HL-60 (cell line): Measurements from ENCODE around the gene ZNF423.

Experiments used
- DNase-seq, 2 experiments: peaks; one replicate each; pipeline ENCODE4 v3.0.0-alpha.2; 2010 to 2020; ENCODE audit warnings: low read depth in 1 of 2, low spot score in 1 of 2
- H3K27ac ChIP-seq: fragments of 250-450 bp; sonication (Bioruptor Pico); replicated peaks from 2 replicates; pipeline ENCODE4 v1.5.1; 2020; ENCODE audit warnings: mild to moderate bottlenecking, moderate library complexity
- H3K27me3 ChIP-seq: fragments of 250-450 bp; sonication (Bioruptor Pico); 2 replicates; pipeline ENCODE4 v1.5.1; 2021; ENCODE audit warnings: mild to moderate bottlenecking, moderate library complexity; ENCODE audit not compliant: insufficient read depth, poor library complexity, severe bottlenecking
- H3K4me3 ChIP-seq: replicated peaks from 2 replicates; pipeline ENCODE4 v1.5.1; 2011; ENCODE audit warnings: mild to moderate bottlenecking, control low read depth, low read length; ENCODE audit not compliant: insufficient read depth
- GABPA ChIP-seq: IDR thresholded peaks from 2 replicates; pipeline ENCODE4 v1.6.1; 2012; ENCODE audit warnings: low read depth
- POLR2AphosphoS5 ChIP-seq: IDR thresholded peaks from 2 replicates; pipeline ENCODE4 v1.6.1; 2012; ENCODE audit warnings: low read depth
- SPI1 ChIP-seq: IDR thresholded peaks from 2 replicates; pipeline ENCODE4 v1.6.1; 2012; ENCODE audit warnings: low read depth, mild to moderate bottlenecking, borderline replicate concordance
- TF ChIP-seq, protein P1 (sequence below): IDR thresholded peaks from 2 replicates; pipeline ENCODE4 v1.6.1; 2012; ENCODE audit warnings: low read depth; ENCODE audit not compliant: insufficient replicate concordance
- TF ChIP-seq, protein P2 (sequence below): IDR thresholded peaks from one replicate; pipeline ENCODE4 v1.5.1; 2011; ENCODE audit warnings: low read length, control low read depth, inconsistent platforms; ENCODE audit not compliant: insufficient read depth

ZNF423 gene

DNA sequence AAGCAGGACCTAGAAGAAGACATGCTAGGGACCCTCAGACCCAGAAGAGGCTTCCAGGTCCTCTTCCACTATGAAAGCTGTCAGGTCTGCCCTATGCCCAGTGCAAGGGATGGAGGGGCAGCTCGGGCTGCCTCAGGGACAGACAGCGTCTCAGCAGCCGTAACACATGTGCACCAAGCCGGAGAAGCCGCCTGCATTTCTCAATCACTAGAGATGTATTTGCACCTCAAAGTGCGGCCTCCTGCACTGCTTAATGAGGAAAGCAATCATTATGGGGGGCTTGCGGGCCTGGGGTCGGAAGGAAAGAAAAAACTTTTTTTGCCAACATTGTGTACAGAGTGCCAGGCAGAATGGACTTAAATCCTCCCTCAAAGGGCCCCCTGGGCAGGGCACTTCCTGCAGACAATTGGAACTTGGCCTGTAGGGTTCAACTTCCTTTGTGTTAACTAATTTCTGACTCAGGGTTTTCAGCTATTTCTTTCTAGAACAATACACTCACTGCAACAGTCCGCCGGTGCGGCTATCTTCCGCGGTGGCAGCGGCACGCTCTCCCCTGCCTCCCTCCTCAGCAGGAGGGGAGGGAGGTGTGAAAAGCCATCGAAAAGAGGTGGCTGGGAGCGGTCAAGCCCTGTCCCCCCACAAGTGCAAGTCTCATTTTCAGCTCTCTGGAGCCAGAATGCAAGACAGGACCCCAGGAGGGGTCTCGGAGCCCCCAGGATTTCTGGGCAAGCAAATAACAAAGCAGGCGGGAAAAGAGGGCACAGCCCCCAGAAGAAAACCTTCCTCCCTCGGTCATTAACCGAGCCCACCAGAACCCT, 101.2 kb downstream of the ZNF423 start:
- H3K27ac ChIP-seq = no peak overlapping the region
- TF ChIP-seq, protein P1, sequence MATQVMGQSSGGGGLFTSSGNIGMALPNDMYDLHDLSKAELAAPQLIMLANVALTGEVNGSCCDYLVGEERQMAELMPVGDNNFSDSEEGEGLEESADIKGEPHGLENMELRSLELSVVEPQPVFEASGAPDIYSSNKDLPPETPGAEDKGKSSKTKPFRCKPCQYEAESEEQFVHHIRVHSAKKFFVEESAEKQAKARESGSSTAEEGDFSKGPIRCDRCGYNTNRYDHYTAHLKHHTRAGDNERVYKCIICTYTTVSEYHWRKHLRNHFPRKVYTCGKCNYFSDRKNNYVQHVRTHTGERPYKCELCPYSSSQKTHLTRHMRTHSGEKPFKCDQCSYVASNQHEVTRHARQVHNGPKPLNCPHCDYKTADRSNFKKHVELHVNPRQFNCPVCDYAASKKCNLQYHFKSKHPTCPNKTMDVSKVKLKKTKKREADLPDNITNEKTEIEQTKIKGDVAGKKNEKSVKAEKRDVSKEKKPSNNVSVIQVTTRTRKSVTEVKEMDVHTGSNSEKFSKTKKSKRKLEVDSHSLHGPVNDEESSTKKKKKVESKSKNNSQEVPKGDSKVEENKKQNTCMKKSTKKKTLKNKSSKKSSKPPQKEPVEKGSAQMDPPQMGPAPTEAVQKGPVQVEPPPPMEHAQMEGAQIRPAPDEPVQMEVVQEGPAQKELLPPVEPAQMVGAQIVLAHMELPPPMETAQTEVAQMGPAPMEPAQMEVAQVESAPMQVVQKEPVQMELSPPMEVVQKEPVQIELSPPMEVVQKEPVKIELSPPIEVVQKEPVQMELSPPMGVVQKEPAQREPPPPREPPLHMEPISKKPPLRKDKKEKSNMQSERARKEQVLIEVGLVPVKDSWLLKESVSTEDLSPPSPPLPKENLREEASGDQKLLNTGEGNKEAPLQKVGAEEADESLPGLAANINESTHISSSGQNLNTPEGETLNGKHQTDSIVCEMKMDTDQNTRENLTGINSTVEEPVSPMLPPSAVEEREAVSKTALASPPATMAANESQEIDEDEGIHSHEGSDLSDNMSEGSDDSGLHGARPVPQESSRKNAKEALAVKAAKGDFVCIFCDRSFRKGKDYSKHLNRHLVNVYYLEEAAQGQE = no peak
- TF ChIP-seq SPI1 = no peak
- TF ChIP-seq POLR2AphosphoS5 = no peak
- TF ChIP-seq, protein P2, sequence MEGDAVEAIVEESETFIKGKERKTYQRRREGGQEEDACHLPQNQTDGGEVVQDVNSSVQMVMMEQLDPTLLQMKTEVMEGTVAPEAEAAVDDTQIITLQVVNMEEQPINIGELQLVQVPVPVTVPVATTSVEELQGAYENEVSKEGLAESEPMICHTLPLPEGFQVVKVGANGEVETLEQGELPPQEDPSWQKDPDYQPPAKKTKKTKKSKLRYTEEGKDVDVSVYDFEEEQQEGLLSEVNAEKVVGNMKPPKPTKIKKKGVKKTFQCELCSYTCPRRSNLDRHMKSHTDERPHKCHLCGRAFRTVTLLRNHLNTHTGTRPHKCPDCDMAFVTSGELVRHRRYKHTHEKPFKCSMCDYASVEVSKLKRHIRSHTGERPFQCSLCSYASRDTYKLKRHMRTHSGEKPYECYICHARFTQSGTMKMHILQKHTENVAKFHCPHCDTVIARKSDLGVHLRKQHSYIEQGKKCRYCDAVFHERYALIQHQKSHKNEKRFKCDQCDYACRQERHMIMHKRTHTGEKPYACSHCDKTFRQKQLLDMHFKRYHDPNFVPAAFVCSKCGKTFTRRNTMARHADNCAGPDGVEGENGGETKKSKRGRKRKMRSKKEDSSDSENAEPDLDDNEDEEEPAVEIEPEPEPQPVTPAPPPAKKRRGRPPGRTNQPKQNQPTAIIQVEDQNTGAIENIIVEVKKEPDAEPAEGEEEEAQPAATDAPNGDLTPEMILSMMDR = no peak
- TF ChIP-seq GABPA = no peak
- H3K4me3 ChIP-seq = no peak overlapping the region
- peak in 1 of 2 experiments; percentile 1 for DNase-seq
- peaks cover 16% of the 10 kb centered on the region for H3K27me3 ChIP-seq

DNA sequence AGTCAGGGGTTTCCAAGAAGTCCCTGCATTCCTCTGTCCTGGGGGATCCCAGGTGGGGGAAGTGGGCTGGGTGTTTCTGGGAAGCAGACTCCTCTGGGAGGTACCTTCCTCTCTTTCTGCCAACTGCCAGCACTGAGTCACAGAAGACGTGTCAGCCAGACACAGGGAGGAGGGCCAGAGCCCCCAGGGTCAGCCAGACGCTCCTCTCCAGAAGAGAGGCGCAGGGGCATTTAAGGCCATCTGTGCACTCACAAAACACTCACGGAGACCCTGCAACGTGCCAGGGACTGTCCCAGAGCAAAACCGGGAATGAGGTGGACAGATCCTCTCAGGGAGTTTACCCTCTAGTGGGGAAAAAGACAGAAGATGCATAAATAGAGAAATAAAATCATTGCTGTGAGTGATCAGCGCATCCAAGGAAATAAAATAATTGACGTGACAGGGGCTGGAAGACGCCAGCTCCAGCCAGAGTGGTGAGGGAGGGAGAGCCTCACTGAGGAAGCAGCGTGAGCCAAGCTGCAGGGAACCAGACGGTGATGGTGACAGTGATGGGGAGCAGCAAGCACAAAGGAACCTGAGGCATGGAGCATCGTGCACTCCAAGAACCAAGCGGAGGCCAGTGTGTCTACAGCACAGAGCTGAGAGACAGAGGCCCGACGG, 105.4 kb downstream of the ZNF423 start:
- no peak for TF ChIP-seq POLR2AphosphoS5
- TF ChIP-seq SPI1 = no peak
- TF ChIP-seq GABPA = no peak
- TF ChIP-seq, protein P2 = no peak
- TF ChIP-seq, protein P1 = no peak
- H3K4me3 ChIP-seq = no peak overlapping the region
- H3K27ac ChIP-seq = no peak overlapping the region
- peaks cover 8% of the 10 kb centered on the region for H3K27me3 ChIP-seq
- DNase-seq = no peak

DNA sequence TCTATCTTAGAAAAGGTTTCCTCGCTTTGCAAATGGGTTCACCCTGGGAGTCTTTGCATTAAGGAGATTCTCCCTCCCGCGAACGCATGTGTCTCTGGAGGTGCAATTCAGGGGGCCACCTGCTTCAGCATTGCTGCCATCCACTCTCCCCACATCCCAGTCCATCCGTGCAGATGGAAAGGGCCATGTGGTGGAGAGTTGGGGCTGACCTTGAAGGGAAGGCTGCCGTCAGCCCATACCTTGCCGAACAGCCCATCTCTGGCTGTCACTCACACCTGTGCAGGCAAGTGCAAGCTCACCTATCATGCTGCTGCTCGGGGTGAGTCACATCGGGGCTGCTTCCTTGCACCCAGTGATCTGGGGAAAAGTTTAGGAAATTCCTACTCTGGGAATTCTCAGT, 106.1 kb downstream of the ZNF423 start:
- H3K27me3 ChIP-seq = peaks cover 7% of the 10 kb centered on the region
- DNase-seq = no peak
- TF ChIP-seq GABPA (no peak), SPI1 (no peak), POLR2AphosphoS5 (no peak)
- TF ChIP-seq, protein P1 = no peak
- TF ChIP-seq, protein P2 = no peak
- no peak overlapping the region for H3K4me3 ChIP-seq
- H3K27ac ChIP-seq = no peak overlapping the region
